Measurements from ENCODE around the gene UBE2J2.

DNA sequence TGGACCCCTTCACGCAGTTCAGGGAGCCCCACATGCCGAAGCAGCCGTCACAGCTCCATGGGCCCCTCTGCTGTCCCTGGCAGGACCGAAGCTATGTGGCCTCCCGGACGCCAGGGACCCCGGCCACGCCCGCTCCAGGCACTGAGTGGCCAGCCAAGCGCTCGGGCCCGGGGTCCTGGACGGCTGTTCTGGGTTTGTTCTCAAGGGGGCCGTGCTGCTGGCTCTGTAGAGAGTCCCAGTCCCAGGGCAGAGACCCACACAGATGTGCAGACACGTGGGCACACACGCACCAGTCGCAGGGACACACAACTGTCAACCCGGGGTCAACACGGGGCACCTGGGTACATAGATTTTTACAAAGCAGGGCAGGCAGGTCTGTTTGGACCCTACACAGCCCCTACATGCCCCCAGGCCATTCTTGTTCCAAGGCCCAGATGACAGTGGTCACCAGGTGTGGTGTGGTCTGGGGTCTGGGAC, 34.9 kb downstream of the UBE2J2 start:
- TF ChIP-seq EZH2 (IDR thresholded peaks at IDR 0.05; ENCODE audit: low read depth) = no peak
- TF ChIP-seq, protein P1, sequence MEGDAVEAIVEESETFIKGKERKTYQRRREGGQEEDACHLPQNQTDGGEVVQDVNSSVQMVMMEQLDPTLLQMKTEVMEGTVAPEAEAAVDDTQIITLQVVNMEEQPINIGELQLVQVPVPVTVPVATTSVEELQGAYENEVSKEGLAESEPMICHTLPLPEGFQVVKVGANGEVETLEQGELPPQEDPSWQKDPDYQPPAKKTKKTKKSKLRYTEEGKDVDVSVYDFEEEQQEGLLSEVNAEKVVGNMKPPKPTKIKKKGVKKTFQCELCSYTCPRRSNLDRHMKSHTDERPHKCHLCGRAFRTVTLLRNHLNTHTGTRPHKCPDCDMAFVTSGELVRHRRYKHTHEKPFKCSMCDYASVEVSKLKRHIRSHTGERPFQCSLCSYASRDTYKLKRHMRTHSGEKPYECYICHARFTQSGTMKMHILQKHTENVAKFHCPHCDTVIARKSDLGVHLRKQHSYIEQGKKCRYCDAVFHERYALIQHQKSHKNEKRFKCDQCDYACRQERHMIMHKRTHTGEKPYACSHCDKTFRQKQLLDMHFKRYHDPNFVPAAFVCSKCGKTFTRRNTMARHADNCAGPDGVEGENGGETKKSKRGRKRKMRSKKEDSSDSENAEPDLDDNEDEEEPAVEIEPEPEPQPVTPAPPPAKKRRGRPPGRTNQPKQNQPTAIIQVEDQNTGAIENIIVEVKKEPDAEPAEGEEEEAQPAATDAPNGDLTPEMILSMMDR (conservative IDR thresholded peaks at IDR 0.05) = no peak

All from PC-9 (cell line).